HG03175 (cell line): Measurements from ENCODE around the gene KIAA1958.
"Not testable (repeated sequence)": the region's sequence is repeated elsewhere in the genome, so short reads cannot be mapped to it uniquely, and the experiment has no call there.

Experiments
- ATAC-seq: cut with Tn5 transposase; IDR thresholded peaks from one replicate; pipeline ENCODE4 v1.9.1; 2021; ENCODE audit warnings: mild to moderate bottlenecking, moderate library complexity; ENCODE audit not compliant: unreplicated experiment

Gene KIAA1958

GRCh38 chr9:112489876-112490666, 3.4 kb downstream of the KIAA1958 start:
- ATAC-seq: no peak

DNA sequence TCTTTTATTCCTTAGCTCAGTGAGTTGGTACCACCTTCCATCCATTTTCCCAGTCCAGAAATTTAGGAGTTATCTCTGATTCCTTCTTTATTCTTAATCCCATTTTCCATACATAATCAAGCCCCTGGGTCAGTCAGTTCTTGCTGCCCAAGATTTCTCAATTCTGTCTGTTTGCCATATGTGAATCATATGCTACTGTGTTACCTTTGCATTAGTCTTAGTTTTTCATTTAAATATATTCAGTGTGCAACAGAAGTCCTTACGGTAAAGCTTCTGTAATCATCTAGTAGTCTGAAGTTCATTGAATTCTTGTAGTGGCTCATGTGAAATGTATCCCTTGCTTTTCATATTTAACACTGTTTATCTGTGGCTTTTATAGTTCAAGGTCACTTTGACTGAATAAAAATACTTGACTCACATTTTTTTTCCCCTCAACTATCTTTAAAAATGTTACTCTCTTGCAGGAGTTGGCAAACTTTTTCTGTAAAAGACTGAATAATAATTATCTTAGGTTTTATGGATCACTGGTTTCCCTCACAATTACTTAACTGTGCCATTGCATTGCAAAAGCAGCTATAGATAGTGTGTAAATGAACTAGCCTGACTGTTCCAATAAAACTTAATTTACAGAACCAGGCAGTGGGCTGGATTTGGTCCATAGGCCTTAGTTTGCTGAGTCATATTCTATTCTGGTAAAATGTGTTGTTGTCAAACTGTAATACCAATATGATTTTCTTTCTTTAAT, 6.9 kb downstream of the KIAA1958 start:
- ATAC-seq: no peak

DNA sequence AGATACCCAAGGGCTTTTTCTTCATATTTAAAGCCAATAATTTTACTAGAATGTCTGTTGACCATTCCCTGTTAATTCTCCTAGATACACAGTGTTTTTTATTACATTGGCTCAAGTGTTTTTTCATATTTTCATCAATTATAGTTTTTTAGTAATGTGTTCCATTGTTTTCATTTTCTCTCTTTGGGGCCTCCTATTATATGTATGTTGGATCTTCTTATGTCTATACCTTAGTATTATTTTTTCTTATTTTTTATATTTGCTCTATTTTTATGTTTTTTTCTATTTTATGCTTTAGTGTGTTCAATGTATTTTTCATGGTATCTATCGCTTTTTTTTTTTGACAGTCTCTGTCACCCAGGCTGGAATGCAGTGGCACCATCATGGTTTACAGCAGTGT, 7.5 kb downstream of the KIAA1958 start:
- no peak for ATAC-seq

DNA sequence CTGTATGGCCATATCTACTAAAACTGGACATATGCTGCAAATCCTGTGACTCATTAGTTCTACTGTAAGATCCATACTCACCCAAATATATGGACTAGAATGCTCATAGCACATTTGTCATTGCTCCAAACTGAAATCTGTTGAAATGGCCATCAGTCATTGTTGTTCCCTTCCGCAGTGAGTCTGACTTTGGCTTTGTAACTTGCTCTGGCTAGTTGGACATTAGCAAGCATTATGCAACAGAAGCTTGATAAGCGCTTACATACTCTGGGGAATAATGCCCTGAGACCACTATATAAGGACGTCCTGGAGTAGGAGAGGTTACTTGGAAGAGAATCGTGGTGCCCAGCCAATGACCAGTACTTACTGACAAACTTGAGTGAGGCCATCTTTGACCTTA, 9.0 kb downstream of the KIAA1958 start:
- no peak for ATAC-seq

DNA sequence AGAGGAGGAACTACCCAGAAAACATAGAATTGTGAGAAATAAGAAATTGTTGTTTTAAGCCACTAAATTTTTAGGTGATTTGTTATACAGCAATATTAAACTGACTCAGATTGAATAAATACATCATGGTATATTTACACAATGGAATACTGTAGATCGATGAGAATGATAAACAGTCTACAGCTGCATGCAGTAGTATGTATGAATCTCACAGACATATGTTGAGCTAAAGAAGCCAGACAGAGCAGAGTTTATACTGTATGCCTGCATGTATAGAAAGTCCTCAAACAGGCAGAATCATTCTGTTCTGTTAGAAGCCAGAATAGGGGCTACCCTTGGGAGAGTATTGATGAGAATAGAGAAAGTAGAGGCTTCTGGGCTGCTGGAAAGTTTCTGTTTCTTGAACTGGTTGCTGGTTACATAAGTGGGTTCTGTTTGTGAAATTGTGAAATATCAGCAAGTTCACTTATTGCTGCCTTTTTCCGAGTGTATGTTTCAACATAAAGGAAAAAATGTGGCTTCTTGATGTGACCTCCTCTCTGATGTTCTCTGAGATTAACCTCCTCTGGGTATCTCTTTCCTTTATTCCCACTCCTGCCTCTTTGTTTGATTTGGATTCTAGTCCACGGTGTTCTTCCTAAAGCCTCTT, 9.6 kb downstream of the KIAA1958 start:
- no peak for ATAC-seq

GRCh38 chr9:112500842-112501241, 14.2 kb downstream of the KIAA1958 start:
- no peak for ATAC-seq

- no peak for ATAC-seq
These were observed 14.7 kb downstream of the KIAA1958 start for GRCh38 chr9:112501287-112501686.

DNA sequence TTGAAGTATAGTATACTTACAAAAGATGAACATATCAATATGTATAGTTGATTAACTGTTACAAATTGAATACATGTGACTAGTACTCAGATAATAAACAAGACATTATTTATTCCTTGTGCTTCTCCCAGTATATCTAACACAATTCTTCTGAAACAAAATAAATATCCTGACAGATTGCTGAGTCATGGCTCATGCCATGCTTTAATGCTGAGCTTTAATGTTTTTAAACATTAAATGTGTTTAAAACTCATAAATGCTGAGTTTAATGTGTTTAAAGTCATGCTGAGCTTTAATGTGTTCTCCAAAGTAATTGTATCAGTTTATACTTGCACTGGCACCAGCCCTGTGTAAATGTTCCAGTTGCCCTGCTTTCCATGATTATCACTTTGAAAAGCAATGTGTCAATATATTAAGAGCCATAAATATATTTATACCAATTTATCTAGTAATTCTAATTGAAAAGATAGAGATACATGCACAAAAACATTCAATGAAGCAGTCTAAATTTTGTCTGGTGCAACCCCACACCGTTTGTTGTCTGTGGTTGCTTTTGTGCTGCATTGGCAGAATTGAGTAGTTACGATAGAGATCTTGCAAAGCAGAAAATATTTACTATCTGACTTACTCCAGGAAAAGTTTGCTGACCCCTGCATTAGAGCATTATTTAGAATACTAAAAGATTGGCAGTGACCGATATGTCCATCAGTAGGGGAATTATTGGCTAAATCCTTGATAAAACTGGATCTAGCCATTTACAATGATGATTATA, 15.7 kb downstream of the KIAA1958 start:
- ATAC-seq: no peak

DNA sequence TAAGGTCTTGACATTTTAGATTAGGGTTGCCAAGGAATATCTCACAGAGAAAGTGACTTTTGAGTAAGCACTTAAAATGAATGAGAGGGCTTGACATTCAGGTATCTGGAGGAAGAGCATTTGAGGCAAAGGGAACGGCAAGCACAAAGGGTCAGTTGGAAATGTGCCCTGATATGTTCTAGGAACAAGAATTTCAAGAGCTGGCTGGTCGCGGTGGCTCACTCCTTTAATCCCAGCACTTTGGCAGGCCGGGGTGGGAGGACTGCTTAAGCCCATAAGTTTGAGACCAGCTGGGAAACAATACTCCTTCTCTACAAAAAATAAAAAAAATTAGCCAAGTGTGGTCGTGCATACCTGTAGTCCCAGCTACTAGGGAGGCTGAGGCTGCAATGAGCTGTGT, 16.5 kb downstream of the KIAA1958 start:
- ATAC-seq: no peak

DNA sequence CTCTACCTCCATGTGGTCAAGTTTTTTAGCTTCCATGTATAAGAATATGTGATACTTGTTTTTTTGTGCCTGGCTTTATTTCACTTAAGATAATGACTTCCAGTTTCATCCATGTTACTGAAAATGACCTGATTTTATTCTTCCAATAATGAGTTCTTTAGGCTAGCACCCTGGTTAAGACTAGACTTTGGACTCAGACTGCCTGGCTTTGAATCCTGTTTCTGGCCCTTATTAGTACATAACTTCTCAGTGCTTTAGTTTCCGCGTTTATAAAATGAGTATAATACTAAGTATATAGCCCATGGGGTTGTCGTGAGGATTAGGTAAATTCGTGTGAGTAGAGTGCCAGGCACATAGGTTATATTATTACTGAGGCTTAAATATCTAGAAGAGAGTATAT, 18.5 kb downstream of the KIAA1958 start:
- ATAC-seq: no peak

GRCh38 chr9:112505607-112506006, 19.0 kb downstream of the KIAA1958 start:
- ATAC-seq: no peak

DNA sequence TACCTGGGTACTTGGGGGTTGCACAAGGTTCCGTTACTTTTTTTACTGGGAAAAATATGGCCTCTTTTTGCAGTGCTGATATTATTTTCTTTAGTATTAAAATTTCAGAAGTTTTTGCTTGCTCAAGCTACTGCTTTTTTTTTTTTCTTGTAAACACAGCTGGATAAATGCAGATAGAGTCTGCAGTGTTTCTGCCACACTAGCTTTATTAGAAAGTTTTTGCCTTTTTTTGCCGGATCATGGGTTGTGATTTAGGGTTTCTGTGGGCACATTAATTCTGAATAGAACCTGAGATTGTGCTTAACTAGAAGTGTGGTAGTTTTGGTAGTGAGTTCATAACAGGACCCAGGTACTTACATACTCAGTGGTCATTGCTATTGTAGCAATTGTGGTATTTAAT, 19.9 kb downstream of the KIAA1958 start:
- ATAC-seq: no peak

- no peak for ATAC-seq
These were observed 20.5 kb downstream of the KIAA1958 start for GRCh38 chr9:112507001-112507680.

- no peak for ATAC-seq
These were observed 21.8 kb downstream of the KIAA1958 start for GRCh38 chr9:112508377-112508776.

GRCh38 chr9:112512377-112512776, 25.8 kb downstream of the KIAA1958 start:
- not testable (repeated sequence) for ATAC-seq

DNA sequence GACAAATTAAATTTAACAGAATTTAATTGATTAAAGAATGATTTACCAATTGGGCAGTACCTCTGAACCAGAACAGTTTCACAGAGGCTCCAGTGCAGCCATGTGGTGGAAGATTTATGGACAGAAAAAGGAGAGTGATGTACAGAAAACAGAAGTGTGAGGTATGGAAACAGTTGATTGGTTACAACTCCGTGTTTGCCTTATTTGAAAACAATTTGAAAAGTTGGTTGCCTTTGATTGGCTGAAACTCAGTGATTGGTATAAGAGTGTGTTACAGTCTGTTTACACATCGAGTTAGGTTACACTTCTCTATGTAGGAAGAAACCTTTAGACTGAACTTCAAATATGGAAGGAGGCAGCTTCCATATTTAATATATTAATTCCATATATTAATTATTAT, 30.1 kb downstream of the KIAA1958 start:
- no peak for ATAC-seq

GRCh38 chr9:112520069-112520468, 33.4 kb downstream of the KIAA1958 start:
- no peak for ATAC-seq

GRCh38 chr9:112520656-112521055, 34.0 kb downstream of the KIAA1958 start:
- no peak for ATAC-seq

GRCh38 chr9:112526973-112527372, 40.3 kb downstream of the KIAA1958 start:
- no peak for ATAC-seq

- ATAC-seq: no peak
These were observed 41.3 kb downstream of the KIAA1958 start for GRCh38 chr9:112527959-112528358.

DNA sequence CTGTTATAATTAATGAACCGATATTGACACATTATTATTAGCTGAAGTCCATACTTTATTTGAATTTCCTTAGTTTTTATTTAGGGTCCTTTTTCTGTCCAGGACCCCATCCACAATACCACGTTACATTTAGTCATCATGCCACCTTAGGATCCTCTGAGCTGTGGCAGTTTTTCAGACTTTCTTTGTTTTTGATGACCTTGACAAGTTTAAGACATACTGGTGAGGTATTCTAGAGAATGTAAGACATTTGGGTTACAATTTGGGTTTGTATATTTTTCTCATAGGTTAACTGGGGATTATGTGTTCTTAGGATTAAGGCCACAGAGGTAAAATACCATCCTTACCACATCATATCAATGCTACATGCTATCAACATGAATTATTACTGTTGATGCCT, 42.7 kb downstream of the KIAA1958 start:
- no peak for ATAC-seq
